ENCODE measurements around the gene CLDN3. TPM values are rescaled to one million over a fixed set of nuclear protein-coding genes. Genes with fewer than 3 reads are reported as not detected.
"Not testable (repeated sequence)": the region's sequence is repeated elsewhere in the genome, so short reads cannot be mapped to it uniquely, and the experiment has no call there.

CLDN3 gene
- polyA plus RNA-seq, 1 donor from 2014 or later = not detected

GRCh38 chr7:73801577-73801976, 31.5 kb upstream of the CLDN3 start:
- no peaks in the 10 kb centered on the region for H3F3A ChIP-seq (ENCODE audit: insufficient read depth, low read length, poor library complexity, severe bottlenecking)
- no peaks in the 10 kb centered on the region for H3K79me2 ChIP-seq (replicated peaks; ENCODE audit: insufficient read depth, low read length)
- no peak overlapping the region for H3K4me2 ChIP-seq (ENCODE audit: low read length)
- no peaks in the 10 kb centered on the region for H3K36me3 ChIP-seq (ENCODE audit: insufficient read depth, low read length)
- no peaks in the 10 kb centered on the region for H3K9me2 ChIP-seq (ENCODE audit: insufficient read depth, low read length)
- H3K27me3 ChIP-seq (ENCODE audit: insufficient read depth, low read depth, low read length) = no peaks in the 10 kb centered on the region
- TF ChIP-seq POLR2AphosphoS5 (IDR thresholded peaks at IDR 0.05) (no peak), TAF1 (IDR thresholded peaks at IDR 0.05; ENCODE audit: low read depth) (no peak)
- no peak overlapping the region for H2AFZ ChIP-seq (ENCODE audit: low read depth, low read length)
- H4K20me1 ChIP-seq (ENCODE audit: insufficient read depth) = no peaks in the 10 kb centered on the region
- H3K9me3 ChIP-seq (ENCODE audit: low read length) = no peaks in the 10 kb centered on the region
- no peak overlapping the region for H3K9ac ChIP-seq (ENCODE audit: low read length)
- H3K4me3 ChIP-seq (ENCODE audit: low read length) = no peak overlapping the region
- H3K27ac ChIP-seq (ENCODE audit: low read length) = no peak overlapping the region

DNA sequence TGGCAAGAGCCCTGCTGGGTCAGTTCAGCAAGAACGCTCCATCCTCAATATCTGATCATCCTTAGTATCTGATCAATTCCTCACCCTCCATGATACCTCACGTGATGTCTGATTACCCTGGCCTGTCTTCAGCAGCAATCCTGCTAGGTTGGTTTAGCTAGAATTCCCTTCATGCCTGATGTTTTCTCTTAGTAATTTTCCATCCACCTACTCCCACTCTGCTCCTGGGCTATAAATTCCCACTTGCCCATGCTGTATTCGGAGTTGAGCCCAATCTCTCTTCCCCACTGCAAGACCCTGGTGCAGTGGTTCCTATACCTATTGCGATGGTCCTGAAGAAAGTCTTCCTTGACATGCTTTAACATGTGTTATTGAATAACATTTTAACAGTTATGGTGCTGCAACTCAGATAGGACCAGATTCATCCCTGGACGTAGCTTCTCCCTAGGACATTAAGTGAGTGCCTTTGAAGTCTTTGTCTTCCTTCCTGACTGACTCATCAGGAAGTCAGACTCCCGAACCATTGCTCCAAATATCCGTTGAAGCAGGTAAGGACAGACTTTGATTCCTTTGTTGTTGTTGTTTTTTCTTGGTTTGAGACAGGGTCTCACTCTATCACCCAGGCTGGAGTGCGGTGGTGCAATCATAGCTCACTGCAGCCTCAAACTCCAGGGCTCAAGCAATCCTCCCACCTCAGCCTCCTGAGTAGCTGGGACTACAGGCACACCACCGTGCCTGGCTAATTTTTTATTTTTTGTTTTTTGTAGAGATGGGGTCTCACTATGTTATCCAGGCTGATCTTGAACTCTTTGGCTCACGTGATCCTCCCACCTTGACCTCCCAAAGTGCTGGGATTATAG, 29.4 kb upstream of the CLDN3 start:
- Histone ChIP-seq H3K9me2 (ENCODE audit: insufficient read depth, low read length) (no peaks in the 10 kb centered on the region), H3K9ac (ENCODE audit: low read length) (no peak overlapping the region), H3K79me2 (replicated peaks; ENCODE audit: insufficient read depth, low read length) (no peaks in the 10 kb centered on the region), H2AFZ (ENCODE audit: low read depth, low read length) (no peak overlapping the region), H4K20me1 (ENCODE audit: insufficient read depth) (no peaks in the 10 kb centered on the region), H3F3A (ENCODE audit: insufficient read depth, low read length, poor library complexity, severe bottlenecking) (no peaks in the 10 kb centered on the region), H3K9me3 (ENCODE audit: low read length) (no peaks in the 10 kb centered on the region), H3K4me2 (ENCODE audit: low read length) (no peak overlapping the region), H3K4me3 (ENCODE audit: low read length) (no peak overlapping the region), H3K27ac (ENCODE audit: low read length) (no peak overlapping the region), H3K36me3 (ENCODE audit: insufficient read depth, low read length) (no peaks in the 10 kb centered on the region), H3K27me3 (ENCODE audit: insufficient read depth, low read depth, low read length) (no peaks in the 10 kb centered on the region)
- TF ChIP-seq SMC3 (conservative IDR thresholded peaks at IDR 0.05; ENCODE audit: poor library complexity) = no peak
- TF ChIP-seq EZH2 (IDR thresholded peaks at IDR 0.05; ENCODE audit: borderline replicate concordance, insufficient read depth, low read length, poor library complexity, severe bottlenecking) = no peak
- TF ChIP-seq CTCF (IDR thresholded peaks at IDR 0.05; ENCODE audit: poor library complexity, severe bottlenecking) = no peak
- TF ChIP-seq REST (IDR thresholded peaks at IDR 0.05; ENCODE audit: borderline replicate concordance) = no peak
- no peak for TF ChIP-seq TAF1 (IDR thresholded peaks at IDR 0.05; ENCODE audit: low read depth)

DNA sequence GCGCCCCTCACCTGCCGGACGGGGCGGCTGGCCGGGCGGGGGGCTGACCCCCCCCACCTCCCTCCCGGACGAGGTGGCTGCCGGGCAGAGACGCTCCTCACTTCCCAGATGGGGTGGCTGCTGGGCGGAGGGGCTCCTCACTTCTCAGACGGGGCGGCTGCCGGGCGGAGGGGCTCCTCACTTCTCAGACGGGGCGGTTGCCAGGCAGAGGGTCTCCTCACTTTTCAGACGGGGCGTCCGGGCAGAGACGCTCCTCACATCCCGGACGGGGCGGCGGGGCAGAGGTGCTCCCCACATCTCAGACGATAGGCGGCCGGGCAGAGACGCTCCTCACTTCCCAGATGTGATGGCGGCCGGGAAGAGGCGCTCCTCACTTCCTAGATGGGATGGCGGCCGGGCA, 27.1 kb upstream of the CLDN3 start:
- not testable (repeated sequence) for H3K27ac ChIP-seq (ENCODE audit: low read length); H4K20me1 ChIP-seq (ENCODE audit: insufficient read depth); H3K9ac ChIP-seq (ENCODE audit: low read length); H2AFZ ChIP-seq (ENCODE audit: low read depth, low read length); H3F3A ChIP-seq (ENCODE audit: insufficient read depth, low read length, poor library complexity, severe bottlenecking); H3K27me3 ChIP-seq (ENCODE audit: insufficient read depth, low read depth, low read length); H3K4me3 ChIP-seq (ENCODE audit: low read length); H3K79me2 ChIP-seq (replicated peaks; ENCODE audit: insufficient read depth, low read length); H3K4me2 ChIP-seq (ENCODE audit: low read length); H3K9me2 ChIP-seq (ENCODE audit: insufficient read depth, low read length); H3K9me3 ChIP-seq (ENCODE audit: low read length); H3K36me3 ChIP-seq (ENCODE audit: insufficient read depth, low read length)

DNA sequence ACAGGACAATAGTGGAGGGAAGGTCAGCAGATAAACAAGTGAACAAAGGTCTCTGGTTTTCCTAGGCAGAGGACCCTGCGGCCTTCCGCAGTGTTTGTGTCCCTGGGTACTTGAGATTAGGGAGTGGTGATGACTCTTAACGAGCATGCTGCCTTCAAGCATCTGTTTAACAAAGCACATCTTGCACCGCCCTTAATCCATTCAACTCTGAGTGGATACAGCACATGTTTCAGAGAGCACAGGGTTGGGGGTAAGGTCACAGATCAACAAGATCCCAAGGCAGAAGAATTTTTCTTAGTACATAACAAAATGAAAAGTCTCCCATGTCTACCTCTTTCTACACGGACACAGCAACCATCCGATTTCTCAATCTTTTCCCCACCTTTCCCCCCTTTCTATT, 26.6 kb upstream of the CLDN3 start:
- H3F3A ChIP-seq (ENCODE audit: insufficient read depth, low read length, poor library complexity, severe bottlenecking); H3K79me2 ChIP-seq (replicated peaks; ENCODE audit: insufficient read depth, low read length); H3K9me3 ChIP-seq (ENCODE audit: low read length); H3K36me3 ChIP-seq (ENCODE audit: insufficient read depth, low read length); H3K9me2 ChIP-seq (ENCODE audit: insufficient read depth, low read length); H3K9ac ChIP-seq (ENCODE audit: low read length); H3K4me2 ChIP-seq (ENCODE audit: low read length); H2AFZ ChIP-seq (ENCODE audit: low read depth, low read length); H4K20me1 ChIP-seq (ENCODE audit: insufficient read depth); H3K27ac ChIP-seq (ENCODE audit: low read length); H3K27me3 ChIP-seq (ENCODE audit: insufficient read depth, low read depth, low read length); H3K4me3 ChIP-seq (ENCODE audit: low read length): not testable (repeated sequence)

GRCh38 chr7:73795188-73795587, 25.1 kb upstream of the CLDN3 start:
- not testable (repeated sequence) for H2AFZ ChIP-seq (ENCODE audit: low read depth, low read length); H3K27ac ChIP-seq (ENCODE audit: low read length); H3K4me3 ChIP-seq (ENCODE audit: low read length)

More at GRCh38 chr7:73795188-73795587, 25.1 kb upstream of the CLDN3 start:
- not testable (repeated sequence) for H3K9ac ChIP-seq (ENCODE audit: low read length); H3K4me2 ChIP-seq (ENCODE audit: low read length); H3F3A ChIP-seq (ENCODE audit: insufficient read depth, low read length, poor library complexity, severe bottlenecking); H4K20me1 ChIP-seq (ENCODE audit: insufficient read depth); H3K9me3 ChIP-seq (ENCODE audit: low read length); H3K9me2 ChIP-seq (ENCODE audit: insufficient read depth, low read length); H3K27me3 ChIP-seq (ENCODE audit: insufficient read depth, low read depth, low read length); H3K79me2 ChIP-seq (replicated peaks; ENCODE audit: insufficient read depth, low read length); H3K36me3 ChIP-seq (ENCODE audit: insufficient read depth, low read length)

Measured in neural cell (in vitro differentiated cells).